Neural progenitor cell (in vitro differentiated cells): ENCODE results near the gene ASB10. TPM values are rescaled to one million over a fixed set of nuclear protein-coding genes. Genes with fewer than 3 reads are reported as not detected.

Source experiments
- DNase-seq: peaks from one replicate; pipeline ENCODE4 v3.0.0-alpha.2; 2016; ENCODE audit warnings: low spot score
- H2AFZ ChIP-seq: fragments of 200-600 bp; sonication (generic); replicated peaks from 2 replicates; pipeline ENCODE4 v1.6.1; 2016; ENCODE audit warnings: antibody characterized with exemption
- H3F3A ChIP-seq: fragments of 200-600 bp; sonication (generic); 2 replicates; pipeline ENCODE4 v1.6.1; 2016; ENCODE audit warnings: antibody characterized with exemption, low read depth
- H3K27ac ChIP-seq: fragments of 200-600 bp; sonication (generic); 2 replicates; pipeline ENCODE4 v1.5.1; 2016; ENCODE audit warnings: mild to moderate bottlenecking
- H3K27me3 ChIP-seq: fragments of 200-600 bp; sonication (generic); 2 replicates; pipeline ENCODE4 v1.6.1; 2016; ENCODE audit warnings: mild to moderate bottlenecking, moderate library complexity
- H3K36me3 ChIP-seq: fragments of 200-600 bp; sonication (generic); 2 replicates; pipeline ENCODE4 v1.5.1; 2016
- H3K4me1 ChIP-seq: fragments of 200-600 bp; sonication (generic); 2 replicates; pipeline ENCODE4 v1.6.1; 2016; ENCODE audit warnings: mixed run types
- H3K4me2 ChIP-seq: fragments of 200-600 bp; sonication (generic); 2 replicates; pipeline ENCODE4 v1.6.1; 2016
- H3K4me3 ChIP-seq: fragments of 200-600 bp; sonication (generic); 2 replicates; pipeline ENCODE4 v1.5.1; 2016
- H3K79me2 ChIP-seq: fragments of 200-600 bp; sonication (generic); 2 replicates; pipeline ENCODE4 v1.6.1; 2016; ENCODE audit warnings: low read depth
- H3K9ac ChIP-seq: fragments of 200-600 bp; sonication (generic); 2 replicates; pipeline ENCODE4 v1.6.1; 2016
- H3K9me3 ChIP-seq: fragments of 200-600 bp; sonication (generic); 2 replicates; pipeline ENCODE4 v1.5.1; 2016; ENCODE audit warnings: low read depth
- H4K20me1 ChIP-seq: fragments of 200-600 bp; sonication (generic); 2 replicates; pipeline ENCODE4 v1.6.1; 2016; ENCODE audit warnings: low read depth
- H3K27ac Mint-ChIP-seq: 3 replicates; pipeline ENCODE4 v1.8.0; 2021; ENCODE audit warnings: mixed read lengths
- H3K27me3 Mint-ChIP-seq: 2 replicates; pipeline ENCODE4 v1.8.0; 2022; ENCODE audit warnings: low read depth, mild to moderate bottlenecking, inconsistent platforms, moderate library complexity, mixed read lengths; ENCODE audit not compliant: insufficient read depth
- H3K36me3 Mint-ChIP-seq: 3 replicates; pipeline ENCODE4 v1.8.0; 2021; ENCODE audit warnings: mixed read lengths
- H3K4me1 Mint-ChIP-seq: 3 replicates; pipeline ENCODE4 v1.8.0; 2021; ENCODE audit warnings: mixed read lengths
- H3K4me3 Mint-ChIP-seq: 3 replicates; pipeline ENCODE4 v1.8.0; 2021; ENCODE audit warnings: mild to moderate bottlenecking, moderate library complexity, mixed read lengths
- H3K9me3 Mint-ChIP-seq: 3 replicates; pipeline ENCODE4 v1.8.0; 2020; ENCODE audit warnings: mixed read lengths
- EZH2 ChIP-seq: fragments of 200-600 bp; sonication (generic); IDR thresholded peaks from 2 replicates; pipeline ENCODE4 v1.6.1; 2017; ENCODE audit warnings: antibody characterized with exemption, mild to moderate bottlenecking, moderate library complexity
- EZH2phosphoT487 ChIP-seq: fragments of 200-600 bp; sonication (generic); IDR thresholded peaks from 2 replicates; pipeline ENCODE4 v1.6.1; 2017; ENCODE audit warnings: antibody characterized with exemption
- total RNA-seq: library from RNA; depleted of rRNA; stranded (reverse); fragments of >200 nt; gene quantifications from 2 replicates; pipeline ENCODE4 v1.2.3, GENCODE V29; 2015; ENCODE audit warnings: low replicate concordance
- TF ChIP-seq, protein P1 (sequence below): fragments of 200-600 bp; sonication (generic); IDR thresholded peaks from 2 replicates; pipeline ENCODE4 v1.5.1; 2017; ENCODE audit warnings: antibody characterized with exemption, mild to moderate bottlenecking

ASB10 gene
- total RNA-seq, 1 donor from 2014 or later: not detected

DNA sequence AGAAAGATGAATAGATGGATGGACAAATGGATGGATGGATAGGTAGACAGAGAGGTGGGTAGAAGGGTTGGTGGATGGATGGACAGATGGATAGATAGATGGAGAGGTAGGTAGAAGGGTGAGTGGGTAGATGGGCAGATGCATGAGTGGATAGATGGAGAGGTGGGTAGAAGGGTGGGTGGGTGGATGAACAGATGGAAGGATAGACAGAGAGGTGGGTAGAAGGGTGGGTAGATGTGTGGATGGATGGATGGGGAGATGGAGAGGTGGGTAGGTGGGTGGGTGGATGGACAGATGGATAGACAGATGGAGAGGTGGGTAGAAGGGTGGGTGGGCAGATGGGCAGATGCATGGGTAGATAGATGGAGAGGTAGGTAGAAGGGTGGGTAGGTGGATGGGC lies 10.9 kb upstream of the ASB10 start:
- no peak overlapping the region for H3K27ac Mint-ChIP-seq

DNA sequence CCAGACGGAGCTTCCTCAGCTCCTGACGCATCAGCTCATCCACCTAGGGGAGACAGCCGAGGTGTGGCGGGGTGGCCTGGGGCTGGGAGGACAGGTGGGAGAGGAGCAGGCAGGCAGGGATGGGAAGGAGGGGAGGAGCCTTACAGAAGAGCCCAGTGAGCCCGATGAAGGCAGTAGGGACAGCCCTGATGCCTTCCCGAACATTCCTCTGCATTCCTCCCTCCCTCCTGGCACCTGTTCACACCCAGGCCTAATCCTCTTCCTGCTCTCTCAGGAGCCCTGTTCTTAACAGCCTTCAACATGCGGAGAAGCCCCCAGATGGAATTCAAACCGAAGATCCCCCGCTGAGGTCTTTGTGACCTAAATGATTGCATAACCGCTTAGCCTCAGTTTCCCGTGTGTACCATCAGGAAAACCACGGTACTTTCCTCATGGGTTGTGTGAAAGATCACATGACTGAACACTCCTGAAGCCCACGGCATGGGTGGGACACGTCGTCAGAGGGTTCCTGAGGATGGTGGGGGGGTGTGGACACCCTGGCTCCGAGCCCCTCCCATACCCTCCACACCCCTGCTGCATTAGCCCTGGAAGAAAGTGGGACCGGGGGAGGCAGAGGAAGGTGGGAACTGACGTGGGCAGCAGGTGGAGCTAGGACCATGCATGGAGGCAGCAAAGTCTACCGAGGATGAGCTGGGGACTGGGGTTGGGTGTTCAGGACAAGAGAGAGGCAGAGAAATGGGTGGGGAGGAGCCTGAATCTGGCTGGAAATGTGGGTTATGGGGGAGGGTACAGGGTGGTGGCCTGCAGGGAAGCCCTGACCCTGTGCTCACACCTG lies 8.8 kb upstream of the ASB10 start:
- H3K4me3 Mint-ChIP-seq: no peak overlapping the region
- Histone ChIP-seq H3K79me2 (no peaks in the 10 kb centered on the region), H3K4me2 (no peak overlapping the region), H3K9ac (no peak overlapping the region), H3K27ac (no peak overlapping the region), H4K20me1 (no peaks in the 10 kb centered on the region), H3F3A (no peaks in the 10 kb centered on the region), H3K9me3 (no peaks in the 10 kb centered on the region), H3K4me1 (peaks cover 11% of the 10 kb centered on the region), H3K27me3 (peaks cover 12% of the 10 kb centered on the region), H3K4me3 (no peak overlapping the region), H3K36me3 (no peaks in the 10 kb centered on the region), H2AFZ (no peak overlapping the region)
- no peaks in the 10 kb centered on the region for H3K4me1 Mint-ChIP-seq
- peaks cover 10% of the 10 kb centered on the region for H3K27me3 Mint-ChIP-seq
- H3K36me3 Mint-ChIP-seq: no peaks in the 10 kb centered on the region
- no peaks in the 10 kb centered on the region for H3K9me3 Mint-ChIP-seq
- no peak for DNase-seq
- TF ChIP-seq EZH2: no peak
- no peak for TF ChIP-seq EZH2phosphoT487
- TF ChIP-seq, protein P1, sequence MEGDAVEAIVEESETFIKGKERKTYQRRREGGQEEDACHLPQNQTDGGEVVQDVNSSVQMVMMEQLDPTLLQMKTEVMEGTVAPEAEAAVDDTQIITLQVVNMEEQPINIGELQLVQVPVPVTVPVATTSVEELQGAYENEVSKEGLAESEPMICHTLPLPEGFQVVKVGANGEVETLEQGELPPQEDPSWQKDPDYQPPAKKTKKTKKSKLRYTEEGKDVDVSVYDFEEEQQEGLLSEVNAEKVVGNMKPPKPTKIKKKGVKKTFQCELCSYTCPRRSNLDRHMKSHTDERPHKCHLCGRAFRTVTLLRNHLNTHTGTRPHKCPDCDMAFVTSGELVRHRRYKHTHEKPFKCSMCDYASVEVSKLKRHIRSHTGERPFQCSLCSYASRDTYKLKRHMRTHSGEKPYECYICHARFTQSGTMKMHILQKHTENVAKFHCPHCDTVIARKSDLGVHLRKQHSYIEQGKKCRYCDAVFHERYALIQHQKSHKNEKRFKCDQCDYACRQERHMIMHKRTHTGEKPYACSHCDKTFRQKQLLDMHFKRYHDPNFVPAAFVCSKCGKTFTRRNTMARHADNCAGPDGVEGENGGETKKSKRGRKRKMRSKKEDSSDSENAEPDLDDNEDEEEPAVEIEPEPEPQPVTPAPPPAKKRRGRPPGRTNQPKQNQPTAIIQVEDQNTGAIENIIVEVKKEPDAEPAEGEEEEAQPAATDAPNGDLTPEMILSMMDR: no peak
- H3K27ac Mint-ChIP-seq: no peak overlapping the region

More for the DNA sequence above, 10.9 kb upstream of the ASB10 start:
- Mint-ChIP-seq H3K4me3 (no peak overlapping the region), H3K36me3 (no peaks in the 10 kb centered on the region), H3K9me3 (peaks cover 2% of the 10 kb centered on the region), H3K27me3 (peaks cover 8% of the 10 kb centered on the region), H3K4me1 (no peaks in the 10 kb centered on the region)
- Histone ChIP-seq H3K4me2 (no peak overlapping the region), H3F3A (no peaks in the 10 kb centered on the region), H3K4me1 (peaks cover 11% of the 10 kb centered on the region), H3K9me3 (no peaks in the 10 kb centered on the region), H3K9ac (no peak overlapping the region), H2AFZ (no peak overlapping the region), H3K79me2 (no peaks in the 10 kb centered on the region), H3K27ac (no peak overlapping the region), H4K20me1 (no peaks in the 10 kb centered on the region), H3K4me3 (no peak overlapping the region), H3K27me3 (peaks cover 12% of the 10 kb centered on the region), H3K36me3 (no peaks in the 10 kb centered on the region)
- no peak for DNase-seq
- TF ChIP-seq EZH2: no peak
- TF ChIP-seq, protein P1: no peak
- TF ChIP-seq EZH2phosphoT487: no peak

DNA sequence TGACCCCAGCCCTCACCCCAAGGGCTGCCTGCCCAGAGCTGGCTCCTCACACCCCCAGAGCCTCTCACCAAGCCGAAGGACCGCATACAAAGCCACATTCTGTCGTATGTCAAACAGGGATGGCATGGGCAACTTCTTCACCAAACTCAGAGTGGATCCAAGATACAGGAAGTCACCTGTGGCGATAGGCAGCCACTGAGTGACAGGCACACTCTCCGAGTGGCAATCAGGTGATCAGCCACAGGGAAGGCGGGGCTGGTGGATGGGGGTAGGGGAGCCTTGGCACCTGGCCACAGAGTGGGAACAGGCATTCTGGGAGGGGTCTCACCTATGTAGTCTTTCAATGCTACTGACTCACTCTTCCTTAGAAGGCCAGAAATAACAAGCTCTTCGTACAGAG lies 7.1 kb upstream of the ASB10 start:
- peaks cover 3% of the 10 kb centered on the region for H3K4me1 ChIP-seq
- H3K9ac ChIP-seq: no peak overlapping the region
- no peak overlapping the region for H3K4me2 ChIP-seq
- no peak overlapping the region for H3K27ac ChIP-seq
- TF ChIP-seq, protein P1: no peak
- TF ChIP-seq EZH2: no peak
- no peak for TF ChIP-seq EZH2phosphoT487
- Mint-ChIP-seq H3K27ac (no peak overlapping the region), H3K36me3 (no peaks in the 10 kb centered on the region), H3K4me1 (no peaks in the 10 kb centered on the region), H3K4me3 (no peak overlapping the region), H3K9me3 (no peaks in the 10 kb centered on the region), H3K27me3 (peaks cover 10% of the 10 kb centered on the region)
- H2AFZ ChIP-seq: no peak overlapping the region
- H3K9me3 ChIP-seq: no peaks in the 10 kb centered on the region
- H3K4me3 ChIP-seq: no peak overlapping the region
- no peaks in the 10 kb centered on the region for H3F3A ChIP-seq
- H3K27me3 ChIP-seq: peaks cover 21% of the 10 kb centered on the region
- H3K36me3 ChIP-seq: no peaks in the 10 kb centered on the region
- no peaks in the 10 kb centered on the region for H4K20me1 ChIP-seq
- H3K79me2 ChIP-seq: no peaks in the 10 kb centered on the region
- DNase-seq: no peak
